Glomerular endothelial cell (primary cell): ENCODE results near the gene SERPINA9. TPM values are rescaled to one million over a fixed set of nuclear protein-coding genes. Genes with fewer than 3 reads are reported as not detected.

Experiments
- DNase-seq: peaks from one replicate; pipeline ENCODE4 v3.0.0-alpha.2; 2011; ENCODE audit warnings: low read depth, low spot score; ENCODE audit errors: extremely low read depth
- total RNA-seq: library from RNA; depleted of rRNA; stranded (reverse); fragments of >200 nt; gene quantifications from 2 replicates; pipeline ENCODE4 v1.2.3, GENCODE V29; 2015

The SERPINA9 gene
- total RNA-seq, 1 donor from 2014 or later = not detected

GRCh38 chr14:94462763-94463572 is 13.0 kb downstream of the SERPINA9 start:
- no peak for DNase-seq

- DNase-seq = no peak
Measured at GRCh38 chr14:94462219-94462551, 13.8 kb downstream of the SERPINA9 start.

GRCh38 chr14:94461526-94462218 is 14.3 kb downstream of the SERPINA9 start:
- no peak for DNase-seq

- DNase-seq = no peak
Measured at GRCh38 chr14:94460631-94461416, 15.2 kb downstream of the SERPINA9 start.

GRCh38 chr14:94458558-94459205 is 17.3 kb downstream of the SERPINA9 start:
- no peak for DNase-seq

GRCh38 chr14:94458096-94458495 is 17.9 kb downstream of the SERPINA9 start:
- DNase-seq = no peak

GRCh38 chr14:94455928-94456327 is 20.1 kb downstream of the SERPINA9 start:
- DNase-seq = no peak

GRCh38 chr14:94451826-94452225 is 24.2 kb downstream of the SERPINA9 start:
- no peak for DNase-seq

GRCh38 chr14:94451091-94451771 is 24.8 kb downstream of the SERPINA9 start:
- no peak for DNase-seq

GRCh38 chr14:94450722-94451090 is 25.3 kb downstream of the SERPINA9 start:
- DNase-seq = no peak

GRCh38 chr14:94449930-94450329 is 26.1 kb downstream of the SERPINA9 start:
- no peak for DNase-seq

GRCh38 chr14:94448071-94448808 is 27.8 kb downstream of the SERPINA9 start:
- DNase-seq = no peak

GRCh38 chr14:94447206-94447605 is 28.8 kb downstream of the SERPINA9 start:
- DNase-seq = no peak

- no peak for DNase-seq
Measured at GRCh38 chr14:94446126-94446525, 29.9 kb downstream of the SERPINA9 start.

GRCh38 chr14:94445003-94445402 is 31.0 kb downstream of the SERPINA9 start:
- no peak for DNase-seq

- no peak for DNase-seq
Measured at GRCh38 chr14:94441531-94442205, 34.3 kb downstream of the SERPINA9 start.

- DNase-seq = no peak
Measured at GRCh38 chr14:94441130-94441529, 34.9 kb downstream of the SERPINA9 start.

GRCh38 chr14:94439453-94440057 is 36.4 kb downstream of the SERPINA9 start:
- DNase-seq = no peak

- no peak for DNase-seq
Measured at GRCh38 chr14:94428610-94429009, 47.4 kb downstream of the SERPINA9 start.
